Renal pelvis (tissue), 12 donors: Measurements from ENCODE around the gene TOMM20L. TPM values are rescaled to one million over a fixed set of nuclear protein-coding genes. Genes with fewer than 3 reads are reported as not detected.
A peak's percentile ranks its signal among the peaks of the same experiment; 100 is the strongest.
"Not testable (repeated sequence)": the region's sequence is repeated elsewhere in the genome, so short reads cannot be mapped to it uniquely, and the experiment has no call there.

Experiments
- DNase-seq: peaks from one replicate; pipeline ENCODE4 v3.0.0-alpha.2; 2013
- long read RNA-seq, 16 experiments: transcript quantifications; one replicate each; lab custom pipeline, GENCODE V29; 2026
- polyA plus RNA-seq, 3 donors: library from polyadenylated mRNA; unstranded; fragments of 120-200 nt; gene quantifications; one replicate each; pipeline ENCODE4 v1.2.1, GENCODE V29; 2013; ENCODE audit not compliant: insufficient read length in 3 of 3

Gene TOMM20L
- 1 to 10 TPM; 1.5 to 2.8 (median 2.3) TPM for polyA plus RNA-seq
- long read RNA-seq, donor 1, result 0 reads
- long read RNA-seq, donor 2, result 0 reads
- long read RNA-seq, donor 3, result 0 reads
- long read RNA-seq, donor 4, result 0 reads
- long read RNA-seq, donor 5, result 0 reads
- long read RNA-seq, donor 6, partial matches to known transcripts, result 0 of 94 reads
- long read RNA-seq, donor 6, other reads (novel, unspliced or antisense), result 94 of 94 reads
- long read RNA-seq, donor 7, result 0 reads
- long read RNA-seq, donor 8, result 0 reads
- long read RNA-seq, donor 9, result 0 reads
- long read RNA-seq, donor 10, result 0 reads
- long read RNA-seq, donor 11, result 0 reads
- long read RNA-seq, donor 12, result 0 reads
- long read RNA-seq, donor 13, result 0 reads
- long read RNA-seq, donor 14, result 0 reads
- long read RNA-seq, donor 15, result 0 reads
- long read RNA-seq, donor 16, result 0 reads

GRCh38 chr14:58395812-58396788 is at the start of gene TOMM20L:
Gene TOMM20L, plus strand, starts transcription at chr14:58395930. Its CDS starts 28 bp downstream, at chr14:58395958.
- peak; percentile 71 for DNase-seq

DNA sequence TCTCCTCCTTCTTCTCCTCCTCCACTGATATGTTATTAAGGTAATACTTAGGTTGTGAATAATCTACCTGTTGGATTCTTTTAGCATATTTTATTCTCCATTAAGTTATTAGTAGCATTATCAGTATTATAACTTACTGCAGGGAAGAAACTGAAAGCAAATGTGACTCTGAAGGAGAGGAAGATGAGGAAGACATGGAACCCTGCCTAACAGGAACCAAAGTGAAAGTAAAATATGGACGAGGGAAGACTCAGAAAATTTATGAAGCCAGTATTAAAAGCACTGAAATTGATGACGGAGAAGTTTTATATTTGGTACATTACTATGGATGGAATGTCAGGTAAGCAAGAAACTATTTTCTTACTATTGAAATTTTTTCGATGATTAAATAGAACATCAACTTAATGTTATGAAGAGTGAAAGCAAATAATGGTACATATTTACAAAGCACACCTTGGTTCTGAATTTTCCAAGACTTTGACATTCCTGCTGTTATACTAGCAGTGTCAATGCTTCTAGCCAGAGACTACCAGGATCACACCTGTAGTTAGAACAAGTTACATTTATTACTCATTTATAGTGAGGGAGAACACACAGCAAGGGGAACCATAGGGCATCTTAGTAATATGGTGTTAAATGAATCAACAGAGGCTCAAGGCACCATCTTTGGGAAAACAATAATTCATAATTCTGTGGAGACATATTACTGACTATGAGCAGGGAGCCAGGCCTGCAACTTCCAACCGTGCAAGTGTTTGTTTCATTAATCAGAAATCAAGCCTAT is 42.0 kb upstream of the TOMM20L start:
- DNase-seq, result no peak

GRCh38 chr14:58354808-58355207 is 40.9 kb upstream of the TOMM20L start:
- no peak for DNase-seq

GRCh38 chr14:58356268-58356667 is 39.5 kb upstream of the TOMM20L start:
- DNase-seq, result no peak

- DNase-seq, result not testable (repeated sequence)
Observed at GRCh38 chr14:58362272-58362671, 33.5 kb upstream of the TOMM20L start.

GRCh38 chr14:58362798-58363412 is 32.8 kb upstream of the TOMM20L start:
- peak; percentile 15 for DNase-seq

DNA sequence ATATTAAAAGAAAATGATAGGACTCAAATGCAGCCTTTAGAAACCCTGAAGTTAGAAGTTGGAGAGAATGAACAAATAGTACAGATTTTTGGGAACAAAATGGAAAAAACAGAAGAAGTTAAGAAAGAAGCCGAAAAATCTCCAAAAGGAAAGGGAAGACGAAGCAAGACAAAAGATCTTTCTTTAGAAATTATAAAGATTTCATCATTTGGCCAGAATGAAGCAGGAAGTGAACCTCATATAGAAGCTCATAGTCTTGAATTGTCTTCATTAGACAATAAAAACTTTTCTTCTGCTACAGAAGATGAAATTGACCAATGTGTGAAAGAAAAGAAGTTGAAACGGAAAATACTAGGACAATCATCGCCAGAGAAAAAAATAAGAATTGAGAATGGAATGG is 31.4 kb upstream of the TOMM20L start:
- DNase-seq, result no peak

DNA sequence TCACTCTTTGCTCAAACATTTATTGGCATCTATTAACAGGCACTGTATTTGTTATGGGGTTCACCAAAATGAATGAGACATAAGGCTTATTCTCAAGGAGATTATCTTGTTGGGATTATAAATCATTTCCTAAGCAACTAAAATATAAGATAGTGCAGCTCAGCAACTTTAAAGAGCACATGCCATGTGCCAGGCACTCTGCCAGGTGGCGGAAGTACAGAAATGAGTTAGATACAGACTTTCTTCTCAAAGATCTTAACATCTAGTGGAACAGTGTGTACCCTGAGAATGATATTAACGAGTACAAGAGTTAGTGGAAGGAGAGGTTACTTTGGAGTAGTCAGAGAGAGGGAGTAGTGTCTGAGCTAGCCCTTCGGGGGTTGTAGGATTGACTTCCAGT is 28.4 kb upstream of the TOMM20L start:
- no peak for DNase-seq

DNA sequence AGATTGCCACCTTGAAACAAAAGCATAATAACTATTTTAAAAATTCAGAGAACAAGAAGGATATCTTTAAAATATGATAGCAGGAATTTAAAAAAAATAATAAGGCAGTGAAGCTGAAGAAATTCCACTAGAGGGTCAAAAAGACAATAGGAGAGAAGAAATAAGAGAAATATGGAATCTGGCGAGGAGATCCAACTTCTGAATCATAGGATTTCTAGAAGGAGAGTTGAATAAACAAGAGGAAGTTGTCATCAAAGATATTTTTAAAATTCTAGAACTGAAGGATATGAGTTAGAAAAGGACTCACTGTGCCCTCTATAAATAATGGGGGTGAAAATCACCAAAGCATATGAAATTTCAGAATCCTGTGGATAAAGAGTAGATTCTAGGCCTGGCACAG is 26.8 kb upstream of the TOMM20L start:
- DNase-seq, result no peak

DNA sequence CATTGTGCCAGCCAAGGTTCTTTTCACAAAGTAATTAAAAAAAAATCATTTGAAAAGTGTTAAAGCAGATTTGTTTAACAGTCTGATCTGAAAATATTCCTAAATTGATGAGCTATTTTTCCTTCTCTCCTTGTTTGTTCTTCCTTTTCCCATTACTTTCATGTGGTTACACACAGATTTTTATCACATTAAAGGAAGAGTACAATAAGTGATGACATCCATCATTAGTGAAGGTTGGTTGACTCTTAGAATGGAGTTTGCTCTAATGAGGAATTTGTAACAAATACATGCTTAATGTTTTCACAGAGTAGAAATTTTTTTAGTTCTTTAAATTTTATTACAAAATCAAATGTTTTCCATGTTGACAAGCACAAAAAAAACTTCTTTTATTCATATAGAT is 18.9 kb upstream of the TOMM20L start:
- no peak for DNase-seq

GRCh38 chr14:58390830-58391229 is 4.9 kb upstream of the TOMM20L start:
- DNase-seq, result no peak

GRCh38 chr14:58395562-58395811 is 243 bp upstream of the TOMM20L start:
- no peak for DNase-seq

GRCh38 chr14:58397156-58397555 is 1.4 kb downstream of the TOMM20L start:
- no peak for DNase-seq

GRCh38 chr14:58398495-58398894 is 2.8 kb downstream of the TOMM20L start:
- DNase-seq, result no peak

GRCh38 chr14:58398895-58399294 is 3.2 kb downstream of the TOMM20L start:
- no peak for DNase-seq

DNA sequence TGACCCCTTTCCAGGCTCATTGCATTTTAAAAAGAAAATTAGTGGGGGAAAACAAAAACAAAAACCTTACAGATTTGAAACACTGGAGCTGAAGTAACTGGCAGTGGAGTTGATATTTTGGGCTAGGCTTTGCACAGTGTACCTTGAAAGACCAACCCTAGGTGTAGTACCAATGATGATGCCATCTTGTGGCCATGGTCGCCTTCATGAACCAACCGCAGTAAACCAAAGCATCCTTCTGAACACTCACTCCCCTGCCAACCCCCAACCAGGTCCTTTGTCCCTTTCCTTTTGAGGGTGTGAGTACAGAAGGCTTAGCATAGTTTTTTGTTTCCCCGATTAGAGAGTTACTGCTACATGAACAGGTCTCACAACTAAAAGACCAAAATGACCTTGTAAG is 5.9 kb downstream of the TOMM20L start:
- DNase-seq, result no peak

DNA sequence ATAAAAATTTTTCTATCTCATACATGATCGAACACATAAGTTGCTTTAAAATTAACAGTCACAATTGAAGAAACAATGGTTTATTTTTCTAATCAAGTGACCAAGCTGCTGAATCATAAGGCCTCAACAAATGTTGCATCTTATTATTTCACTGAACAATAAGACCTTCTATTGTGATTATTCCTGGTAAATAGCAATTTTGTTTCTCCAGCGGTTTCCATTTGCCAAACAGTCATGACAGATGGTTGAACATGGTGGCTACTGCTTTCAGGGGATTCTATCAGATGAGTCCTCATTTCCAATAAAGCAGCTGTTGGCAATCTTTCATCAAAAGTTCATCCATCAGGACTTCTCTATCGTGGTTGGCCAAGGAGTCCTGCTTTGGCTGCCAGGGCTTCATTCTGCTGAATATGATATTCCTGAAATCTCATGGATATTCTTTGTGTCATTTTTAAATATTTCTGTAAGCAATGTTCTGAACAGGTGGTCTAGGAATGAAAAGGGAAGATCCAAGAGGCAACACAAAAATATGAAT is 13.0 kb downstream of the TOMM20L start:
- no peak for DNase-seq

GRCh38 chr14:58414845-58415244 is 19.1 kb downstream of the TOMM20L start:
- no peak for DNase-seq

DNA sequence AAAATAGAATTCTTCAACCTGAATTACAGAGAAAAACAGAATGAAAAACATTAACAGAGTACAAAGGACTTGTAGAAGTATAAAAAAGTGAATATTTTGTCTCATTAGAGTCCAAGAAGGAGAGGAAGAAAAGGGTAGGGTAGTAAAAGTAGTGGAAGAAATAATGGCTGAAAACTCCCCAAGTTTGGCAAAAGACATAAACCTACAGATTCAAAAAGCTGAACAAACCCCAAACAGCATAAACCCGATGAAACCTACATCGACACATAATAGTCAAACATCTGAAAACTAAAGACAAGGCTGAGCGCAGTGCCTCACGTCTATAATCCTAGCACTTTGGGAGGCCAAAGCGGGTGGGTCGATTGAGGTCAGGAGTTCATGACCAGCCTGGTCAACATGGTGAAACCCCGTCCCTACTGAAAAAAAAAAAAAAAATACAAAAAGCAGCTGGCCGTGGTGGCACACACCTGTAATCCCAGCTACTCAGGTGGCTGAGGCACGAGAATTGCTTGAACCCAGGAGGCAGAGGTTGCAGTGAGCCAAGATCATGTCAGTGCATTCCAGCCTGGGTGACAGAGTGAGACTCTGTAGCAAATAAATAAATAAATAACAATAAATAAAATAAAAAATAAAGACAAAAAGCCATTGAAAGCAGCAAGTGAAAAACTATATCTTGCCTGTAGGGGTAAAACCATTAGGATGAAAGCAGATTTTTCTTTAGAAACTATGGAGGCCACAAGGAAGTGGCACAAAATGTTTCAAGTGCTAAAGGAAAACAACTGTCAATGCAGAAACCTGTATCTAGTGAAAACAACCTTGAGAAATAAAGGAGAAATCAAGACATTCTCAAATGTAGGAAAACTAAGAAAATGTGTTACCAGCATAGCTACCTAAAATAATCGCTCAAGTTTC is 20.2 kb downstream of the TOMM20L start:
- DNase-seq, result no peak

GRCh38 chr14:58416934-58417333 is 21.2 kb downstream of the TOMM20L start:
- DNase-seq, result not testable (repeated sequence)
